Immature natural killer cell (primary cell): Measurements from ENCODE around the gene FUT4. TPM values are rescaled to one million over a fixed set of nuclear protein-coding genes. Genes with fewer than 3 reads are reported as not detected.
"Not testable (repeated sequence)": the region's sequence is repeated elsewhere in the genome, so short reads cannot be mapped to it uniquely, and the experiment has no call there.

Experiments used
- DNase-seq, 3 donors: peaks; one replicate each; pipeline ENCODE4 v3.0.0; 2022; ENCODE audit warnings: mixed read lengths in 1 of 3
- H3K27ac Mint-ChIP-seq, 6 donors: one replicate each; pipeline ENCODE4 v1.8.0; 2020; ENCODE audit warnings: mixed read lengths in 6 of 6, mild to moderate bottlenecking in 5 of 6, inconsistent platforms in 4 of 6, moderate library complexity in 3 of 6
- H3K27me3 Mint-ChIP-seq, 3 donors: one replicate each; pipeline ENCODE4 v1.8.0; 2020 to 2021; ENCODE audit warnings: low read depth in 3 of 3, mild to moderate bottlenecking in 3 of 3, mixed read lengths in 3 of 3, moderate library complexity in 3 of 3, inconsistent platforms in 1 of 3
- H3K36me3 Mint-ChIP-seq, 3 donors: one replicate each; pipeline ENCODE4 v1.8.0; 2020; ENCODE audit warnings: mixed read lengths in 3 of 3, inconsistent platforms in 2 of 3, mild to moderate bottlenecking in 2 of 3
- H3K4me1 Mint-ChIP-seq, 2 donors: one replicate each; pipeline ENCODE4 v1.8.0; 2020; ENCODE audit warnings: inconsistent platforms in 2 of 2, mild to moderate bottlenecking in 2 of 2, mixed read lengths in 2 of 2, moderate library complexity in 1 of 2
- H3K4me3 Mint-ChIP-seq, 5 donors: one replicate each; pipeline ENCODE4 v1.8.0; 2020; ENCODE audit warnings: mild to moderate bottlenecking in 5 of 5, mixed read lengths in 5 of 5, inconsistent platforms in 3 of 5, moderate library complexity in 3 of 5
- H3K9me3 Mint-ChIP-seq, 6 donors: one replicate each; pipeline ENCODE4 v1.8.0; 2020; ENCODE audit warnings: mild to moderate bottlenecking in 6 of 6, mixed read lengths in 6 of 6, inconsistent platforms in 4 of 6, moderate library complexity in 3 of 6
- polyA plus RNA-seq, 3 donors: library from polyadenylated mRNA; unstranded; fragments of 300-500 nt; fragmentation: Illumina TruSeq; gene quantifications; one replicate each; pipeline ENCODE4 v1.2.3, GENCODE V29; 2021

Gene FUT4
- polyA plus RNA-seq, 3 donors from 2014 or later, result 1.3 to 2.4 (median 1.4) TPM

DNA sequence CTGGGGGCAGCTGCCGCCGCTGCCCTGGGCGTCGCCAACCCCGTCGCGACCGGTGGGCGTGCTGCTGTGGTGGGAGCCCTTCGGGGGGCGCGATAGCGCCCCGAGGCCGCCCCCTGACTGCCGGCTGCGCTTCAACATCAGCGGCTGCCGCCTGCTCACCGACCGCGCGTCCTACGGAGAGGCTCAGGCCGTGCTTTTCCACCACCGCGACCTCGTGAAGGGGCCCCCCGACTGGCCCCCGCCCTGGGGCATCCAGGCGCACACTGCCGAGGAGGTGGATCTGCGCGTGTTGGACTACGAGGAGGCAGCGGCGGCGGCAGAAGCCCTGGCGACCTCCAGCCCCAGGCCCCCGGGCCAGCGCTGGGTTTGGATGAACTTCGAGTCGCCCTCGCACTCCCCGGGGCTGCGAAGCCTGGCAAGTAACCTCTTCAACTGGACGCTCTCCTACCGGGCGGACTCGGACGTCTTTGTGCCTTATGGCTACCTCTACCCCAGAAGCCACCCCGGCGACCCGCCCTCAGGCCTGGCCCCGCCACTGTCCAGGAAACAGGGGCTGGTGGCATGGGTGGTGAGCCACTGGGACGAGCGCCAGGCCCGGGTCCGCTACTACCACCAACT is 1.0 kb downstream of the FUT4 start:
- H3K4me3 Mint-ChIP-seq, result peak overlapping the region; percentile 36 to 80 (median 73)
- H3K27ac Mint-ChIP-seq, result peak overlapping the region in 1 of 6 donors; percentile 19
- peaks cover 36 to 48% of the 10 kb centered on the region in 2 donors for H3K4me1 Mint-ChIP-seq
- no peaks in the 10 kb centered on the region for H3K9me3 Mint-ChIP-seq
- no peak for DNase-seq
- peaks cover 0 to 12% (median 0%) of the 10 kb centered on the region in 3 donors for H3K36me3 Mint-ChIP-seq
- H3K27me3 Mint-ChIP-seq, result peaks cover 0 to 2% (median 2%) of the 10 kb centered on the region in 3 donors

DNA sequence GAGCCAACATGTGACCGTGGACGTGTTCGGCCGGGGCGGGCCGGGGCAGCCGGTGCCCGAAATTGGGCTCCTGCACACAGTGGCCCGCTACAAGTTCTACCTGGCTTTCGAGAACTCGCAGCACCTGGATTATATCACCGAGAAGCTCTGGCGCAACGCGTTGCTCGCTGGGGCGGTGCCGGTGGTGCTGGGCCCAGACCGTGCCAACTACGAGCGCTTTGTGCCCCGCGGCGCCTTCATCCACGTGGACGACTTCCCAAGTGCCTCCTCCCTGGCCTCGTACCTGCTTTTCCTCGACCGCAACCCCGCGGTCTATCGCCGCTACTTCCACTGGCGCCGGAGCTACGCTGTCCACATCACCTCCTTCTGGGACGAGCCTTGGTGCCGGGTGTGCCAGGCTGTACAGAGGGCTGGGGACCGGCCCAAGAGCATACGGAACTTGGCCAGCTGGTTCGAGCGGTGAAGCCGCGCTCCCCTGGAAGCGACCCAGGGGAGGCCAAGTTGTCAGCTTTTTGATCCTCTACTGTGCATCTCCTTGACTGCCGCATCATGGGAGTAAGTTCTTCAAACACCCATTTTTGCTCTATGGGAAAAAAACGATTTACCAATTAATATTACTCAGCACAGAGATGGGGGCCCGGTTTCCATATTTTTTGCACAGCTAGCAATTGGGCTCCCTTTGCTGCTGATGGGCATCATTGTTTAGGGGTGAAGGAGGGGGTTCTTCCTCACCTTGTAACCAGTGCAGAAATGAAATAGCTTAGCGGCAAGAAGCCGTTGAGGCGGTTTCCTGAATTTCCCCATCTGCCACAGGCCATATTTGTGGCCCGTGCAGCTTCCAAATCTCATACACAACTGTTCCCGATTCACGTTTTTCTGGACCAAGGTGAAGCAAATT is 1.8 kb downstream of the FUT4 start:
- H3K4me3 Mint-ChIP-seq, result peak overlapping the region; percentile 67 to 80 (median 76)
- peaks cover 0 to 3% (median 0%) of the 10 kb centered on the region in 3 donors for H3K27me3 Mint-ChIP-seq
- H3K36me3 Mint-ChIP-seq, result peaks cover 0 to 14% (median 0%) of the 10 kb centered on the region in 3 donors
- no peak for DNase-seq
- H3K27ac Mint-ChIP-seq, result peak overlapping the region in 4 of 6 donors; percentile 24 to 64 (median 54)
- H3K9me3 Mint-ChIP-seq, result no peaks in the 10 kb centered on the region
- peaks cover 36 to 48% of the 10 kb centered on the region in 2 donors for H3K4me1 Mint-ChIP-seq

GRCh38 chr11:94546162-94546470 is 2.4 kb downstream of the FUT4 start:
- H3K27me3 Mint-ChIP-seq, result peaks cover 0 to 3% (median 0%) of the 10 kb centered on the region in 3 donors
- H3K27ac Mint-ChIP-seq, result peak overlapping the region in 3 of 6 donors; percentile 26 to 60 (median 47)

DNA sequence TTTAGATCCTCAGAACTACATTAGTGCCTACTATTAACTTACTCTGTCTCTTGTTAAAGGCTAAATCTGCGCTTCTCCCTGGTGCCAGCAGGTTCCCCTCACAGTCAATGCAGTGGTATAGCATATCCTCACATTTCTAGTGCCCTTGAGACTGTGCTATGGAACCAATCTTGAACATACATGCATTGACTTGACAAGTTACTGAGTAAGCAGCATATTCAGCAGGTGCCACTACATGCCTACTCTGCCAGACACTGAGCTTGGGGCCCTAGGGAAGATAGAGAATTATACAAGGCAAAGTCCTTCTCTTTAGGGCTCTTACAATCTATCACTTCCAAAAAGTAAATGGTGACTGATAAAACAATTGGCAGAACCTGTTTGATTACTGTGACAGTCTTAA is 3.2 kb downstream of the FUT4 start:
- no peak overlapping the region for H3K27ac Mint-ChIP-seq

More at GRCh38 chr11:94546162-94546470, 2.4 kb downstream of the FUT4 start:
- peak overlapping the region; percentile 54 to 76 (median 75) for H3K4me3 Mint-ChIP-seq
- no peaks in the 10 kb centered on the region for H3K9me3 Mint-ChIP-seq
- H3K4me1 Mint-ChIP-seq, result peaks cover 36 to 48% of the 10 kb centered on the region in 2 donors
- peaks cover 0 to 15% (median 0%) of the 10 kb centered on the region in 3 donors for H3K36me3 Mint-ChIP-seq
- DNase-seq, result no peak

GRCh38 chr11:94549146-94549545 is 5.4 kb downstream of the FUT4 start:
- peaks cover 28 to 35% of the 10 kb centered on the region in 2 donors for H3K4me1 Mint-ChIP-seq
- H3K9me3 Mint-ChIP-seq, result no peaks in the 10 kb centered on the region
- peaks cover 0 to 15% (median 0%) of the 10 kb centered on the region in 3 donors for H3K36me3 Mint-ChIP-seq
- DNase-seq, result no peak
- peaks cover 0 to 1% (median 0%) of the 10 kb centered on the region in 3 donors for H3K27me3 Mint-ChIP-seq
- no peak overlapping the region for H3K4me3 Mint-ChIP-seq
- H3K27ac Mint-ChIP-seq, result no peak overlapping the region

More for the DNA sequence above, 3.2 kb downstream of the FUT4 start:
- Mint-ChIP-seq H3K27me3 (peaks cover 0 to 3% (median 0%) of the 10 kb centered on the region in 3 donors), H3K4me1 (peaks cover 36 to 48% of the 10 kb centered on the region in 2 donors), H3K4me3 (peak overlapping the region; percentile 23 to 76 (median 42)), H3K36me3 (peaks cover 0 to 15% (median 0%) of the 10 kb centered on the region in 3 donors), H3K9me3 (no peaks in the 10 kb centered on the region)
- no peak for DNase-seq

DNA sequence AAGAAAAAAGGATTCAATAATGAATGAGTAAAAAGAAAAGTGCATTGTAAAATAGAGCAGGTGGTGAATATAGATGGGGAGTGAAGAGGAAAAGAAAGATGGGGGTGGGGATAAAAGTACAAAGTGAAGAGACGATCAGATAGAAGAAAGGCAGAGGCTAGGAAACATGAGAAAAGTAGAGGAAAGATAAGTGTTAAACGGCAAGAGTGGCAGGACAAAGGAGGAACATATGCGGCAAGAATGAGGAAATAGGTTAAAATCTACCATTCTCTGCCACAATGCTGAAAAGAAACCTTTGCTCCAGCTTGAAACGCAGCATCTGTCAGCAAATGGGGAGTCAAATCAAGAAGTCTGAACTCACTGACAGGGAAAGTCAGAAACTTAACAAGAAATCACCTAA is 6.8 kb downstream of the FUT4 start:
- no peak overlapping the region for H3K4me3 Mint-ChIP-seq
- H3K27ac Mint-ChIP-seq, result no peak overlapping the region
- peaks cover 0 to 1% (median 0%) of the 10 kb centered on the region in 3 donors for H3K27me3 Mint-ChIP-seq
- DNase-seq, result no peak
- H3K9me3 Mint-ChIP-seq, result no peaks in the 10 kb centered on the region
- H3K36me3 Mint-ChIP-seq, result peaks cover 0 to 15% (median 0%) of the 10 kb centered on the region in 3 donors
- peaks cover 26 to 33% of the 10 kb centered on the region in 2 donors for H3K4me1 Mint-ChIP-seq

GRCh38 chr11:94553938-94554337 is 10.2 kb downstream of the FUT4 start:
- H3K9me3 Mint-ChIP-seq, result no peaks in the 10 kb centered on the region
- no peak overlapping the region for H3K4me3 Mint-ChIP-seq
- peaks cover 2 to 5% of the 10 kb centered on the region in 2 donors for H3K4me1 Mint-ChIP-seq
- DNase-seq, result no peak
- H3K27me3 Mint-ChIP-seq, result peaks cover 0 to 1% (median 0%) of the 10 kb centered on the region in 3 donors
- H3K27ac Mint-ChIP-seq, result no peak overlapping the region
- peaks cover 0 to 7% (median 0%) of the 10 kb centered on the region in 3 donors for H3K36me3 Mint-ChIP-seq

GRCh38 chr11:94555752-94556329 is 12.1 kb downstream of the FUT4 start:
- not testable (repeated sequence) for H3K36me3 Mint-ChIP-seq, H3K4me1 Mint-ChIP-seq, H3K27me3 Mint-ChIP-seq, H3K27ac Mint-ChIP-seq, H3K4me3 Mint-ChIP-seq, DNase-seq, H3K9me3 Mint-ChIP-seq

DNA sequence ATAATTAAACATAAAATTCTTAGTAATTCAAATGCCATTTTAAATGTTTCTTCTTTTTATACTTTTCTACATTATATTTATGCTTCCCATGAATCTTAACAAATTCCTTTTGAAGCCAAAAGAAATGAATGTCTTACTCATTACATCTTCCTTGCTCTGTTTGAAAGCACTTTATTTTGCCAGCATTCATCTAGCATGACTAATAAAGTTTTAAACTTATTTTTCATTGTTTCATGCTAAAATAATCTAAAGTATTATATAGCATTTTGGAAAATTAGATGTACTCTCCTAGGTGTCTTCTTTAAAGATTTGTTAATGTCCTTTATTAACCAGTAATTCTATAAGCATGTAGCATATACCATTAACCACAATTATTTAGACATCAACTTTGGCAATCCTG is 13.7 kb downstream of the FUT4 start:
- H3K27me3 Mint-ChIP-seq, result peaks cover 0 to 2% (median 0%) of the 10 kb centered on the region in 3 donors
- no peaks in the 10 kb centered on the region for H3K4me1 Mint-ChIP-seq
- no peaks in the 10 kb centered on the region for H3K36me3 Mint-ChIP-seq
- H3K27ac Mint-ChIP-seq, result no peak overlapping the region
- H3K4me3 Mint-ChIP-seq, result no peak overlapping the region
- H3K9me3 Mint-ChIP-seq, result no peaks in the 10 kb centered on the region
- DNase-seq, result no peak

DNA sequence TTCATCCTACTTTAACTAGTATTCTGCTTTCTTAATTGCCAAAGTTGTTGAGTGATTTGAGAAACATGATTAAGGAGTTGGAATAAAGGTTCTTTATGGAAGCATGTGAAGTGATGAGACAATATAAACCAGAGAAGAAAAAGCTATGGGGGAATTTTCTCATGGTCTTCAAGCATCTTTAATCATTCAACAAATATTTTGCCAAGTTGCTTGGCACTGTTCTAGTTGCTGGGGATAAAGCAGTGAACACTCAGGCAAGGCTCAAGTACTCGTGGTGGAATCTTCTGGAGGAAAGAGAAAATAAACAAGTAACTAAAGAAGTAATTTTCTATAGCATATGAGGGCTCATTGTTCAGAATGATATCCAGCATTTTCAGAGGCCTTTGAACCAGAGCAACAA is 14.3 kb downstream of the FUT4 start:
- H3K4me3 Mint-ChIP-seq, result no peak overlapping the region
- H3K27ac Mint-ChIP-seq, result no peak overlapping the region
- H3K4me1 Mint-ChIP-seq, result no peaks in the 10 kb centered on the region
- no peak for DNase-seq
- peaks cover 0 to 2% (median 0%) of the 10 kb centered on the region in 3 donors for H3K27me3 Mint-ChIP-seq
- no peaks in the 10 kb centered on the region for H3K36me3 Mint-ChIP-seq
- H3K9me3 Mint-ChIP-seq, result no peaks in the 10 kb centered on the region

- no peak overlapping the region for H3K27ac Mint-ChIP-seq
Observed at GRCh38 chr11:94558468-94558867, 14.7 kb downstream of the FUT4 start.

DNA sequence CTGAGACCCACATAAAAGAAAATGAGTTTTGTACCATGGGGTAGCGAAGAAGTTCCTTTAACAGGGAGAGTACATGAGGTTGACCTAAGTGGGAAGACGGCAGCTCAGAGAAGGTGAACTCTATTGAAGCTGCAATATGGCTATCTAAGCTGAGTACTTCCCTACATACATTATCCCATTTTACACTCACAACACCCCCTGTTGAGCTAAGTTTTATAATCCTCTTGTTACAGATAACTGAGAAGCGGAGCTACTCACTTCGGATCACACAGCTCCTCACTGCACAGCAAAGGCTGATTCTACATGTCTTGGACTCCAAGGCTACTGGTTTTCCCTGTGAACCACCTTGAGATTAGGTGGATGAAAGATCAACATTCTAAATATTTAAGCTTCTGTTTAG is 15.2 kb downstream of the FUT4 start:
- Mint-ChIP-seq H3K9me3 (no peaks in the 10 kb centered on the region), H3K27me3 (peaks cover 0 to 2% (median 0%) of the 10 kb centered on the region in 3 donors), H3K4me3 (no peak overlapping the region), H3K4me1 (no peaks in the 10 kb centered on the region), H3K36me3 (no peaks in the 10 kb centered on the region), H3K27ac (no peak overlapping the region)
- no peak for DNase-seq

More at GRCh38 chr11:94558468-94558867, 14.7 kb downstream of the FUT4 start:
- Mint-ChIP-seq H3K4me3 (no peak overlapping the region), H3K36me3 (no peaks in the 10 kb centered on the region), H3K9me3 (no peaks in the 10 kb centered on the region), H3K4me1 (no peaks in the 10 kb centered on the region), H3K27me3 (peaks cover 0 to 2% (median 0%) of the 10 kb centered on the region in 3 donors)
- no peak for DNase-seq

DNA sequence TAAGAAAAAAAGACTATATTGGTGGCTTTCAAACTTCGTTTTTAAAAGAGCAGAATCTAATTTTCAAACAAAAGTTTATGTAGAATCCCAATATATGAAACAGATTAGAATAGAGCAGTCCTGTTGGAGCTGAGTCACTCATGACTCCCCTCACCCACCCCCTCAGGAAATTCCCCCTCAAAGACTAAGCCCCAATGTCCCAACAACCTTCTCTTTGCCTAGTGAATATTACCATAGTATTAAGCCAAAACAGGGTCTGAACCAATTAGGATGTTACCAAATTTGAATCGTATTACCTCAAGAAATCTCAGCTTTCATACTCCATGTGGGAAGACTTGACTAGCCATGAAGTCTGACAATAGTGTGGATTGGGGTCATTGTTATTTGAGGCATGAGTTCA is 15.6 kb downstream of the FUT4 start:
- Mint-ChIP-seq H3K27ac (no peak overlapping the region), H3K4me1 (no peaks in the 10 kb centered on the region), H3K27me3 (peaks cover 0 to 2% (median 0%) of the 10 kb centered on the region in 3 donors), H3K36me3 (no peaks in the 10 kb centered on the region), H3K4me3 (no peak overlapping the region), H3K9me3 (no peaks in the 10 kb centered on the region)
- no peak for DNase-seq

DNA sequence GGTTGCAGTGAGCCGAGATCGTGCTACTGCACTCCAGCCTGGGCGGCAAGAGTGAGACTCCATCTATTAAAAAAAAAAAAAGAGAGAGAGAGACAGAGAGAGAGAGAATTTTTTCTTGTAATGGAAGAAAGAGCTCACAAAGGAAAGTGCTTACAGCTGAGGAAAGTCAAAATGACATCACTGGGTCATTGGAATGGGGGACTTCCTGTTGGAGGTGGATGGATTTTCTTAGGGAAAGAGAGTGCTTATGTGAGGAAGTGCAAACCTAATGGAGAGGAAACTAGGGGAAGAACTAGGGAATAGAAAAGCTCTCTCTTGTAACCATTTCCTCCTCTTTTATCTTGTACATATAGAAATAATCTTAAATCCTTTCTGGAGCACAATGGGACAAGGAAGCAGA is 17.1 kb downstream of the FUT4 start:
- Mint-ChIP-seq H3K27ac (no peak overlapping the region), H3K27me3 (peaks cover 0 to 2% (median 0%) of the 10 kb centered on the region in 3 donors), H3K36me3 (no peaks in the 10 kb centered on the region), H3K4me3 (no peak overlapping the region), H3K4me1 (no peaks in the 10 kb centered on the region), H3K9me3 (no peaks in the 10 kb centered on the region)
- no peak for DNase-seq
